Effector memory CD4-positive, alpha-beta T cell (primary cell): ENCODE measurements around the gene PTPN6.

Experiments used
- DNase-seq, 3 donors: peaks; one replicate each; pipeline ENCODE4 v3.0.0-alpha.2; 2020
- H3K27ac ChIP-seq: 2 replicates; pipeline ENCODE4 v1.7.0; 2013; ENCODE audit warnings: mild to moderate bottlenecking, low read length, moderate library complexity; ENCODE audit not compliant: insufficient read depth, poor library complexity, severe bottlenecking
- H3K27me3 ChIP-seq: replicated peaks from 2 replicates; pipeline ENCODE4 v1.7.0; 2013; ENCODE audit warnings: mild to moderate bottlenecking, low read length; ENCODE audit not compliant: insufficient read depth, control insufficient read depth, poor library complexity, severe bottlenecking
- H3K36me3 ChIP-seq: 2 replicates; pipeline ENCODE4 v1.7.0; 2013; ENCODE audit warnings: mild to moderate bottlenecking, low read length, moderate library complexity; ENCODE audit not compliant: control insufficient read depth, insufficient read depth
- H3K4me1 ChIP-seq: 2 replicates; pipeline ENCODE4 v1.7.0; 2013; ENCODE audit warnings: low read length, mild to moderate bottlenecking; ENCODE audit not compliant: control insufficient read depth, insufficient read depth, poor library complexity, severe bottlenecking
- H3K4me3 ChIP-seq: 2 replicates; pipeline ENCODE4 v1.7.0; 2013; ENCODE audit warnings: low read length, low read depth, mild to moderate bottlenecking; ENCODE audit not compliant: insufficient read depth, poor library complexity, severe bottlenecking
- H3K9me3 ChIP-seq: 2 replicates; pipeline ENCODE4 v1.7.0; 2013; ENCODE audit warnings: mild to moderate bottlenecking, low read length, moderate library complexity; ENCODE audit not compliant: control insufficient read depth

PTPN6 gene

DNA sequence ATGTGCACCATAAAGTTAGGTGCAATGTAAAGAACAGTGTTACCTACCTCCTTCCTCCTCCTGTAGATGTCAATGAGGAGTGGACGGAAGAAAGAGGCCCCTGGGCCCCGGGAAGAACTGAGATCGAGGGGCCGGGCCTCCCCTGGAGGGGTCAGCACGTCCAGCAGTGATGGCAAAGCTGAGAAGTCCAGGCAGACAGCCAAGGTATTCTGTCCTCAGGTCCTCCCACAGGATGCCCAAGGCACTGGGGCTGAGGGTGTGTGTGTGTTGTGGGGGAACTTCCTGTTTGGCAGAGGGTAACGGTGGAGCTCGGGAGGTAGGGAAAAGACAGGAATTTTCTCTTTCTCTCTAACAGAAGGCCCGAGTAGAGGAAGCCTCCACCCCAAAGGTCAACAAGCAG, 17.0 kb upstream of the PTPN6 start:
- no peaks in the 10 kb centered on the region for H3K9me3 ChIP-seq
- peaks cover 9% of the 10 kb centered on the region for H3K36me3 ChIP-seq
- no peak overlapping the region for H3K27ac ChIP-seq
- no peaks in the 10 kb centered on the region for H3K27me3 ChIP-seq
- DNase-seq = no peak
- H3K4me3 ChIP-seq = no peak overlapping the region
- H3K4me1 ChIP-seq = peaks cover 30% of the 10 kb centered on the region

DNA sequence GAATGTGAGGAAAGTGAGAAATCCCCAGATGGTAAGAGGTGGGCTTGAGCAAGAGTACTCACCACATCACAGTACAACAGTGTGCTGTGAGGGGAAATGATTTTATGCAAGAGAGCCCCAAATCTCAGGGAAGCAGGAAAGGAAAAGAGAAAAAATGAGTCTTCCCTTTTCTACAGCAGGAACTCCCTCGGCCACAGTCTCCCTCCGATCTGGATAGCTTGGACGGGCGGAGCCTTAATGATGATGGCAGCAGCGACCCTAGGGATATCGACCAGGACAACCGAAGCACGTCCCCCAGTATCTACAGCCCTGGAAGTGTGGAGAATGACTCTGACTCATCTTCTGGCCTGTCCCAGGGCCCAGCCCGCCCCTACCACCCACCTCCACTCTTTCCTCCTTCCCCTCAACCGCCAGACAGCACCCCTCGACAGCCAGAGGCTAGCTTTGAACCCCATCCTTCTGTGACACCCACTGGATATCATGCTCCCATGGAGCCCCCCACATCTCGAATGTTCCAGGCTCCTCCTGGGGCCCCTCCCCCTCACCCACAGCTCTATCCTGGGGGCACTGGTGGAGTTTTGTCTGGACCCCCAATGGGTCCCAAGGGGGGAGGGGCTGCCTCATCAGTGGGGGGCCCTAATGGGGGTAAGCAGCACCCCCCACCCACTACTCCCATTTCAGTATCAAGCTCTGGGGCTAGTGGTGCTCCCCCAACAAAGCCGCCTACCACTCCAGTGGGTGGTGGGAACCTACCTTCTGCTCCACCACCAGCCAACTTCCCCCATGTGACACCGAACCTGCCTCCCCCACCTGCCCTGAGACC, 15.6 kb upstream of the PTPN6 start:
- Histone ChIP-seq H3K27ac (peak overlapping the region; percentile 84), H3K36me3 (peaks cover 9% of the 10 kb centered on the region), H3K9me3 (no peaks in the 10 kb centered on the region), H3K27me3 (no peaks in the 10 kb centered on the region), H3K4me3 (no peak overlapping the region), H3K4me1 (peaks cover 23% of the 10 kb centered on the region)
- no peak for DNase-seq

DNA sequence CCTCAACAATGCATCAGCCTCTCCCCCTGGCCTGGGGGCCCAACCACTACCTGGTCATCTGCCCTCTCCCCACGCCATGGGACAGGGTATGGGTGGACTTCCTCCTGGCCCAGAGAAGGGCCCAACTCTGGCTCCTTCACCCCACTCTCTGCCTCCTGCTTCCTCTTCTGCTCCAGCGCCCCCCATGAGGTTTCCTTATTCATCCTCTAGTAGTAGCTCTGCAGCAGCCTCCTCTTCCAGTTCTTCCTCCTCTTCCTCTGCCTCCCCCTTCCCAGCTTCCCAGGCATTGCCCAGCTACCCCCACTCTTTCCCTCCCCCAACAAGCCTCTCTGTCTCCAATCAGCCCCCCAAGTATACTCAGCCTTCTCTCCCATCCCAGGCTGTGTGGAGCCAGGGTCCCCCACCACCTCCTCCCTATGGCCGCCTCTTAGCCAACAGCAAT, 14.9 kb upstream of the PTPN6 start:
- Histone ChIP-seq H3K27ac (peak overlapping the region; percentile 84), H3K9me3 (no peaks in the 10 kb centered on the region), H3K4me3 (no peak overlapping the region), H3K4me1 (peaks cover 23% of the 10 kb centered on the region), H3K36me3 (peaks cover 9% of the 10 kb centered on the region), H3K27me3 (no peaks in the 10 kb centered on the region)
- DNase-seq = no peak

DNA sequence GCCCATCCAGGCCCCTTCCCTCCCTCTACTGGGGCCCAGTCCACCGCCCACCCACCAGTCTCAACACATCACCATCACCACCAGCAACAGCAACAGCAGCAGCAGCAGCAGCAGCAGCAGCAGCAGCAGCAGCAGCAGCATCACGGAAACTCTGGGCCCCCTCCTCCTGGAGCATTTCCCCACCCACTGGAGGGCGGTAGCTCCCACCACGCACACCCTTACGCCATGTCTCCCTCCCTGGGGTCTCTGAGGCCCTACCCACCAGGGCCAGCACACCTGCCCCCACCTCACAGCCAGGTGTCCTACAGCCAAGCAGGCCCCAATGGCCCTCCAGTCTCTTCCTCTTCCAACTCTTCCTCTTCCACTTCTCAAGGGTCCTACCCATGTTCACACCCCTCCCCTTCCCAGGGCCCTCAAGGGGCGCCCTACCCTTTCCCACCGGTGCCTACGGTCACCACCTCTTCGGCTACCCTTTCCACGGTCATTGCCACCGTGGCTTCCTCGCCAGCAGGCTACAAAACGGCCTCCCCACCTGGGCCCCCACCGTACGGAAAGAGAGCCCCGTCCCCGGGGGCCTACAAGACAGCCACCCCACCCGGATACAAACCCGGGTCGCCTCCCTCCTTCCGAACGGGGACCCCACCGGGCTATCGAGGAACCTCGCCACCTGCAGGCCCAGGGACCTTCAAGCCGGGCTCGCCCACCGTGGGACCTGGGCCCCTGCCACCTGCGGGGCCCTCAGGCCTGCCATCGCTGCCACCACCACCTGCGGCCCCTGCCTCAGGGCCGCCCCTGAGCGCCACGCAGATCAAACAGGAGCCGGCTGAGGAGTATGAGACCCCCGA, 14.3 kb upstream of the PTPN6 start:
- DNase-seq = no peak
- H3K36me3 ChIP-seq = peaks cover 9% of the 10 kb centered on the region
- H3K4me1 ChIP-seq = peaks cover 23% of the 10 kb centered on the region
- H3K4me3 ChIP-seq = peak overlapping the region; percentile 56
- no peaks in the 10 kb centered on the region for H3K9me3 ChIP-seq
- peak overlapping the region; percentile 84 for H3K27ac ChIP-seq
- H3K27me3 ChIP-seq = no peaks in the 10 kb centered on the region

DNA sequence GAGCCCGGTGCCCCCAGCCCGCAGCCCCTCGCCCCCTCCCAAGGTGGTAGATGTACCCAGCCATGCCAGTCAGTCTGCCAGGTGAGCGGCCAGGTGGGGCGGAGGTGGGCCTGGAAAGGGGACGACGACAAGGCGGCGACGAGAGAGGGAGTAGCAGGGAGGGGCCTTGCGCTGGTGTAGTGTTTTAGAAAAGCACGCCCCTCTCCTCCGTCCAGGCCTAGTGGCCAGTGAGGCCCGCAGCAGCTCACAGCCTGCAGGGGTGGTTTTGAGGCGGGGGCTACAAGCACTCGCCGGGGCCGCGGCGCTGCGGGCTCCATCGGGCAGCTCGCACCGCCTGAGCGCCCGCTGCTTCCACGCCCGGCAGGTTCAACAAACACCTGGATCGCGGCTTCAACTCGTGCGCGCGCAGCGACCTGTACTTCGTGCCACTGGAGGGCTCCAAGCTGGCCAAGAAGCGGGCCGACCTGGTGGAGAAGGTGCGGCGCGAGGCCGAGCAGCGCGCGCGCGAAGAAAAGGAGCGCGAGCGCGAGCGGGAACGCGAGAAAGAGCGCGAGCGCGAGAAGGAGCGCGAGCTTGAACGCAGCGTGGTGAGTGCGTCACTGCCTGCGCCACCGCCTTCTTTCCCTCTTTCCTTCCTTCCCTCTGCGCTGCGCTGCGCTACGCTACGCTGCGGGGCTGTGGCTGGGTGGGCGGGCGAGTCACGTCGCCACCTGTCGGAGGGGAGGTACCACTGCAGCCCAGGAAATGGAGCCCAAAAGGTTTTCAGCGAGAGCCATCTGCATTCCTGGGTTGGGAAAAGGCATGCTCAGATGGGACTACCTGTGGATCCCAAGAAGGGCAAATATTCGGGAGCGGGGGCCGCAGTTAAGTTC, 13.4 kb upstream of the PTPN6 start:
- peaks cover 23% of the 10 kb centered on the region for H3K4me1 ChIP-seq
- H3K4me3 ChIP-seq = peak overlapping the region; percentile 56
- H3K36me3 ChIP-seq = peaks cover 9% of the 10 kb centered on the region
- no peaks in the 10 kb centered on the region for H3K27me3 ChIP-seq
- H3K27ac ChIP-seq = peak overlapping the region; percentile 84
- no peaks in the 10 kb centered on the region for H3K9me3 ChIP-seq
- peak; percentile 86 to 91 (median 91) for DNase-seq

DNA sequence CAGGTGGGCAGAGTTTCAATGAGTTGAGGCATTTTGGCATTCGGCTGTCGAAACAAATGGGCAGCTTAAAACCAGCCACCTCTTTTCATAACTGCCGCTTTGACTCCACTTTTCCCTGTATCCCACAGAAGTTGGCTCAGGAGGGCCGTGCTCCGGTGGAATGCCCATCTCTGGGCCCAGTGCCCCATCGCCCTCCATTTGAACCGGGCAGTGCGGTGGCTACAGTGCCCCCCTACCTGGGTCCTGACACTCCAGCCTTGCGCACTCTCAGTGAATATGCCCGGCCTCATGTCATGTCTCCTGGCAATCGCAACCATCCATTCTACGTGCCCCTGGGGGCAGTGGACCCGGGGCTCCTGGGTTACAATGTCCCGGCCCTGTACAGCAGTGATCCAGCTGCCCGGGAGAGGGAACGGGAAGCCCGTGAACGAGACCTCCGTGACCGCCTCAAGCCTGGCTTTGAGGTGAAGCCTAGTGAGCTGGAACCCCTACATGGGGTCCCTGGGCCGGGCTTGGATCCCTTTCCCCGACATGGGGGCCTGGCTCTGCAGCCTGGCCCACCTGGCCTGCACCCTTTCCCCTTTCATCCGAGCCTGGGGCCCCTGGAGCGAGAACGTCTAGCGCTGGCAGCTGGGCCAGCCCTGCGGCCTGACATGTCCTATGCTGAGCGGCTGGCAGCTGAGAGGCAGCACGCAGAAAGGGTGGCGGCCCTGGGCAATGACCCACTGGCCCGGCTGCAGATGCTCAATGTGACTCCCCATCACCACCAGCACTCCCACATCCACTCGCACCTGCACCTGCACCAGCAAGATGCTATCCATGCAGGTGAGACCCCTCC, 12.6 kb upstream of the PTPN6 start:
- DNase-seq = no peak
- H3K36me3 ChIP-seq = peaks cover 9% of the 10 kb centered on the region
- peak overlapping the region; percentile 43 for H3K27ac ChIP-seq
- no peaks in the 10 kb centered on the region for H3K27me3 ChIP-seq
- H3K4me3 ChIP-seq = no peak overlapping the region
- H3K9me3 ChIP-seq = no peaks in the 10 kb centered on the region
- H3K4me1 ChIP-seq = peaks cover 23% of the 10 kb centered on the region

DNA sequence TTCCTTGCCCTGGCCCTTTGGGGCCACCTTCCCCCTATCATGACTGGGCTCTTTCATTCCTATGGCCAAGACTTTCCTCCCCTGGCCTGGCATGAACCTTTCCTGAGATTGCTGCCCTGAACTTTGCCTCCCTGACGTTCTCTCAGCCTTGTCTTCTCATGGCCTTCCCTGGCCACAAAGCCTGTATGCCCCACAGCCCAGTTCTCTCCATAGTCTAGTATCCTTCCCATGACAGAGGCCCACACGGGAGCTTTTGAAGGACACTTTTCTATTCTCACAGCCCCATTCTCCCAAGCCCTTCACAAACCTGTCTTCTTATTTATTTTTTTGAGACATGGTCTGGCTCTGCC, 12.0 kb upstream of the PTPN6 start:
- Histone ChIP-seq H3K27me3 (no peaks in the 10 kb centered on the region), H3K27ac (no peak overlapping the region), H3K9me3 (no peaks in the 10 kb centered on the region), H3K4me1 (peaks cover 27% of the 10 kb centered on the region), H3K36me3 (peaks cover 9% of the 10 kb centered on the region), H3K4me3 (no peak overlapping the region)
- DNase-seq = no peak

DNA sequence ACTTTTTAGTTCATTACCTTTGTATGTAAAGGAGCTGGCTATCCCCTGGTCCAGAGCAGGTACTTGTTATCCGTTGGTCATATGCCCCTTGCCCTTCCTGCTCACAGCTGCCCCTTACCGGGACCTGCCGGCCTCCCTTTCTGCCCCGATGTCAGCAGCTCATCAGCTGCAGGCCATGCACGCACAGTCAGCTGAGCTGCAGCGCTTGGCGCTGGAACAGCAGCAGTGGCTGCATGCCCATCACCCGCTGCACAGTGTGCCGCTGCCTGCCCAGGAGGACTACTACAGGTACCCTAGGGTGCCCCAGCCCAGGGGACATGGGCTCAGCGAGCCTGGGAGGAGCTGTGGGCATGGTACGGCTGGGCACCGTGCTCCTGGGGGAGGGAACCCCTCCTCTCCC, 9.9 kb upstream of the PTPN6 start:
- DNase-seq = no peak
- no peak overlapping the region for H3K27ac ChIP-seq
- H3K27me3 ChIP-seq = no peaks in the 10 kb centered on the region
- H3K36me3 ChIP-seq = no peaks in the 10 kb centered on the region
- H3K9me3 ChIP-seq = no peaks in the 10 kb centered on the region
- H3K4me1 ChIP-seq = peaks cover 42% of the 10 kb centered on the region
- no peak overlapping the region for H3K4me3 ChIP-seq

DNA sequence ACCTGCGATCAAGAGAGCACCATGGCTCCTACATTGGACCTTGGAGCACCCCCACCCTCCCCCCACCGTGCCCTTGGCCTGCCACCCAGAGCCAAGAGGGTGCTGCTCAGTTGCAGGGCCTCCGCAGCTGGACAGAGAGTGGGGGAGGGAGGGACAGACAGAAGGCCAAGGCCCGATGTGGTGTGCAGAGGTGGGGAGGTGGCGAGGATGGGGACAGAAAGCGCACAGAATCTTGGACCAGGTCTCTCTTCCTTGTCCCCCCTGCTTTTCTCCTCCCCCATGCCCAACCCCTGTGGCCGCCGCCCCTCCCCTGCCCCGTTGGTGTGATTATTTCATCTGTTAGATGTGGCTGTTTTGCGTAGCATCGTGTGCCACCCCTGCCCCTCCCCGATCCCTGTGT, 9.4 kb upstream of the PTPN6 start:
- DNase-seq = no peak
- Histone ChIP-seq H3K9me3 (no peaks in the 10 kb centered on the region), H3K4me1 (peaks cover 40% of the 10 kb centered on the region), H3K27me3 (no peaks in the 10 kb centered on the region), H3K36me3 (no peaks in the 10 kb centered on the region), H3K27ac (no peak overlapping the region), H3K4me3 (no peak overlapping the region)
